Panc1 (cell line): ENCODE results near the gene FANK1. TPM values are rescaled to one million over a fixed set of nuclear protein-coding genes. Genes with fewer than 3 reads are reported as not detected.

ENCODE experiments used
- ATAC-seq: fragments of 200-7000 bp; cut with Tn5 transposase; 2 replicates; pipeline ENCODE4 v1.9.1; 2020; ENCODE audit warnings: mild to moderate bottlenecking, moderate library complexity
- BruUV-seq: library from RNA; stranded (reverse); fragments of 400-500 nt; replicated peaks from 2 replicates; lab custom pipeline; 2021; lab: Mats Ljungman, UMichigan
- CTCF ChIA-PET: fragments of 300-600 bp; sonication (Branson Sonifier 250); formaldehyde crosslinking; loops from one replicate; lab custom pipeline; 2022; ENCODE audit warnings: antibody characterized with exemption; lab: Charles Lee
- POLR2A ChIA-PET: fragments of 300-600 bp; sonication (Branson Sonifier 250); formaldehyde crosslinking; loops from one replicate; lab custom pipeline; 2022; ENCODE audit warnings: antibody characterized with exemption; lab: Charles Lee
- DNase-seq: peaks from one replicate; pipeline ENCODE4 v3.0.0-alpha.2; 2010; ENCODE audit warnings: low read depth, low spot score
- H3K27ac ChIP-seq: 2 replicates; pipeline ENCODE4 v1.5.1; 2011; ENCODE audit warnings: mild to moderate bottlenecking, low read length, inconsistent platforms
- H3K27me3 ChIP-seq: fragments of 200-500 bp; sonication (Bioruptor generic); 2 replicates; pipeline ENCODE4 v1.6.0; 2014; ENCODE audit warnings: low read length, inconsistent platforms; ENCODE audit not compliant: control insufficient read depth, insufficient read depth
- H3K36me3 ChIP-seq: fragments of 200-500 bp; sonication (Bioruptor generic); 2 replicates; pipeline ENCODE4 v1.5.1; 2014; ENCODE audit warnings: inconsistent platforms, mild to moderate bottlenecking, low read length, moderate library complexity; ENCODE audit not compliant: control insufficient read depth, insufficient read depth
- H3K4me1 ChIP-seq: 2 replicates; pipeline ENCODE4 v1.5.1; 2011; ENCODE audit warnings: inconsistent platforms, mild to moderate bottlenecking, low read length, moderate library complexity; ENCODE audit not compliant: control insufficient read depth, insufficient read depth
- H3K4me3 ChIP-seq, 2 experiments: 2 replicates each; pipeline ENCODE4 v1.5.1; 2011 to 2012; ENCODE audit warnings: low read depth in 2 of 2, low read length in 2 of 2, mild to moderate bottlenecking in 2 of 2, inconsistent platforms in 1 of 2, moderate library complexity in 1 of 2
- H3K9me3 ChIP-seq: fragments of 200-500 bp; sonication (Bioruptor generic); 2 replicates; pipeline ENCODE4 v1.5.1; 2014; ENCODE audit warnings: low read depth, mild to moderate bottlenecking, inconsistent platforms, low read length, moderate library complexity; ENCODE audit not compliant: control insufficient read depth, insufficient read depth
- CTCF ChIP-seq: fragments of 450-650 bp; IDR thresholded peaks from 2 replicates; pipeline ENCODE4 v1.5.1; 2017; ENCODE audit warnings: mild to moderate bottlenecking
- POLR2AphosphoS5 ChIP-seq: IDR thresholded peaks from 2 replicates; pipeline ENCODE4 v1.6.1; 2012; ENCODE audit warnings: mild to moderate bottlenecking, low read depth, low read length, moderate library complexity
- REST ChIP-seq, 2 experiments: IDR thresholded peaks; 2 replicates each; pipeline ENCODE4 v1.6.1; 2011 to 2012; ENCODE audit warnings: low read depth in 2 of 2, control low read depth in 1 of 2, low read length in 1 of 2, mild to moderate bottlenecking in 1 of 2, moderate library complexity in 1 of 2; ENCODE audit not compliant: insufficient read depth in 1 of 2
- SIN3A ChIP-seq: IDR thresholded peaks from 2 replicates; pipeline ENCODE4 v1.6.1; 2012; ENCODE audit warnings: low read depth, mild to moderate bottlenecking, low read length, moderate library complexity, borderline replicate concordance; ENCODE audit not compliant: insufficient read depth
- TCF7L2 ChIP-seq: IDR thresholded peaks from 2 replicates; pipeline ENCODE4 v1.6.1; 2011; ENCODE audit warnings: mild to moderate bottlenecking, low read depth, low read length, inconsistent platforms
- in situ Hi-C: cut with HindIII; loops from 2 replicates; pipeline ENCODE4 v1.10.0; 2016; ENCODE audit warnings: low sequenced_read_pairs, low pct_unique_long_range_greater_than_20kb
- intact Hi-C: fragments of 100-400 bp; cut with micrococcal nuclease; formaldehyde crosslinking; loops from one replicate; pipeline ENCODE4 v1.10.0; 2022; ENCODE audit not compliant: unreplicated experiment
- total RNA-seq: library from RNA; stranded (reverse); gene quantifications from one replicate; pipeline ENCODE4 v1.2.1, GENCODE V29; 2021; ENCODE audit not compliant: unreplicated experiment

FANK1 gene
- total RNA-seq, 1 experiment from 2014 or later, result 19.1 TPM

GRCh38 chr10:125852487-125852886, 43.9 kb upstream of the FANK1 start:
- ChIA-PET POLR2A (no interaction called here), CTCF (no interaction called here)
- no peaks in the 10 kb centered on the region for H3K4me1 ChIP-seq
- BruUV-seq, result no TSS peak
- H3K4me3 ChIP-seq, result no peak overlapping the region
- peaks cover 36% of the 10 kb centered on the region for H3K36me3 ChIP-seq
- no peak for TF ChIP-seq REST (IDR thresholded peaks at IDR 0.05; ENCODE audit: insufficient read depth in 1 of 2, low read depth in 2 of 2, low read length in 1 of 2)
- TF ChIP-seq TCF7L2, result no peak
- TF ChIP-seq POLR2AphosphoS5, result no peak
- no peak for TF ChIP-seq SIN3A
- TF ChIP-seq CTCF, result no peak
- intact Hi-C loops (no loop called here), in situ Hi-C loops (no loop called here)
- no peaks in the 10 kb centered on the region for H3K27me3 ChIP-seq
- H3K9me3 ChIP-seq, result no peaks in the 10 kb centered on the region
- DNase-seq, result no peak
- H3K27ac ChIP-seq, result no peak overlapping the region
- no peak for ATAC-seq

- BruUV-seq, result no TSS peak
- ChIA-PET CTCF (no interaction called here), POLR2A (interaction anchor here (0.7 kb wide), 1 partner anchor 1168 kb away, joined by 6 read pairs; no protein-coding TSS in a partner anchor)
- ATAC-seq, result no peak; the same call in 1 of the 2 replicates
- no peak for TF ChIP-seq SIN3A
- TF ChIP-seq CTCF, result no peak
- TF ChIP-seq REST (IDR thresholded peaks at IDR 0.05; ENCODE audit: insufficient read depth in 1 of 2, low read depth in 2 of 2, low read length in 1 of 2), result no peak
- no peak for TF ChIP-seq TCF7L2
- TF ChIP-seq POLR2AphosphoS5, result no peak
- peaks cover 40% of the 10 kb centered on the region for H3K36me3 ChIP-seq
- H3K4me3 ChIP-seq, result no peak overlapping the region
- H3K27ac ChIP-seq, result no peak overlapping the region
- DNase-seq, result no peak
- no peaks in the 10 kb centered on the region for H3K9me3 ChIP-seq
- H3K4me1 ChIP-seq, result no peaks in the 10 kb centered on the region
- intact Hi-C loops (no loop called here), in situ Hi-C loops (no loop called here)
- H3K27me3 ChIP-seq, result no peaks in the 10 kb centered on the region
These were observed 39.1 kb upstream of the FANK1 start for GRCh38 chr10:125857185-125857760.
